Hepatic stellate cell (primary cell): ENCODE results near the gene TEN1.

Experiments used
- DNase-seq: peaks from one replicate; pipeline ENCODE4 v3.0.0; 2011; ENCODE audit warnings: low spot score

The TEN1 gene

GRCh38 chr17:76007131-76007849 is 28.2 kb downstream of the TEN1 start:
- no peak for DNase-seq

- DNase-seq: no peak
Observed at GRCh38 chr17:76007850-76008165, 28.8 kb downstream of the TEN1 start.

GRCh38 chr17:76008208-76008607 is 29.2 kb downstream of the TEN1 start:
- DNase-seq: no peak

- no peak for DNase-seq
Observed at GRCh38 chr17:76008630-76009425, 29.8 kb downstream of the TEN1 start.

GRCh38 chr17:76009447-76009846 is 30.4 kb downstream of the TEN1 start:
- DNase-seq: no peak

- no peak for DNase-seq
Observed at GRCh38 chr17:76009969-76010661, 31.1 kb downstream of the TEN1 start.

- no peak for DNase-seq
Observed at GRCh38 chr17:76011951-76012350, 32.9 kb downstream of the TEN1 start.

- DNase-seq: no peak
Observed at GRCh38 chr17:76013377-76013932, 34.4 kb downstream of the TEN1 start.

- DNase-seq: peak; percentile 82
Observed at GRCh38 chr17:76014100-76014924, 35.3 kb downstream of the TEN1 start.

- no peak for DNase-seq
Observed at GRCh38 chr17:76014925-76015261, 35.9 kb downstream of the TEN1 start.

- DNase-seq: no peak
Observed at GRCh38 chr17:76017481-76018339, 38.7 kb downstream of the TEN1 start.

- DNase-seq: no peak
Observed at GRCh38 chr17:76018340-76018680, 39.3 kb downstream of the TEN1 start.

- DNase-seq: no peak
Observed at GRCh38 chr17:76018801-76019200, 39.8 kb downstream of the TEN1 start.

- DNase-seq: no peak
Observed at GRCh38 chr17:76019833-76020467, 40.9 kb downstream of the TEN1 start.

- no peak for DNase-seq
Observed at GRCh38 chr17:76022285-76022684, 43.2 kb downstream of the TEN1 start.

GRCh38 chr17:76022973-76023899 is 44.2 kb downstream of the TEN1 start:
- no peak for DNase-seq

GRCh38 chr17:76023900-76024237 is 44.8 kb downstream of the TEN1 start:
- DNase-seq: no peak

- no peak for DNase-seq
Observed at GRCh38 chr17:76024353-76024752, 45.3 kb downstream of the TEN1 start.

- DNase-seq: no peak
Observed at GRCh38 chr17:76025294-76025693, 46.3 kb downstream of the TEN1 start.

- no peak for DNase-seq
Observed at GRCh38 chr17:76026714-76027158, 47.7 kb downstream of the TEN1 start.
